Measurements from ENCODE around the gene ITGB3BP. TPM values are rescaled to one million over a fixed set of nuclear protein-coding genes. Genes with fewer than 3 reads are reported as not detected.

Gene ITGB3BP
- total RNA-seq, 1 experiment from 2014 or later, result 50.2 TPM

GRCh38 chr1:63448731-63449246, 74.2 kb downstream of the ITGB3BP start (continued):
- TF ChIP-seq NFE2L1 (CRISPR knock-in tag; IDR thresholded peaks at IDR 0.05) (no peak), E2F1 (CRISPR knock-in tag; IDR thresholded peaks at IDR 0.05) (no peak), SP1 (CRISPR knock-in tag; conservative IDR thresholded peaks at IDR 0.05) (no peak), CDX4 (CRISPR knock-in tag; IDR thresholded peaks at IDR 0.05; ENCODE audit: borderline replicate concordance) (no peak), ELF4 (CRISPR knock-in tag; IDR thresholded peaks at IDR 0.05; ENCODE audit: low read depth) (no peak), CTCF (IDR thresholded peaks at IDR 0.05) (no peak)

GRCh38 chr1:63442141-63442475, 80.9 kb downstream of the ITGB3BP start:
- no peak for ATAC-seq
- CTCF ChIA-PET, result interaction anchor here (0.8 to 2.2 kb wide), 14 partner anchors 14 to 601 kb away, joined by 3 to 25 read pairs (median 4); no protein-coding TSS in a partner anchor
- no peak overlapping the region for H3K27ac Mint-ChIP-seq

More at GRCh38 chr1:63442141-63442475, 80.9 kb downstream of the ITGB3BP start:
- Mint-ChIP-seq H3K9me3 (no peaks in the 10 kb centered on the region), H3K36me3 (no peaks in the 10 kb centered on the region), H3K27me3 (ENCODE audit: low read depth) (no peaks in the 10 kb centered on the region), H3K4me1 (peaks cover 10% of the 10 kb centered on the region), H3K4me3 (no peak overlapping the region)
- POLR2A ChIA-PET, result no interaction called here
- no peak for DNase-seq (ENCODE audit: low spot score)
- TF ChIP-seq ATF3 (CRISPR knock-in tag; conservative IDR thresholded peaks at IDR 0.05) (no peak), ZBTB43 (CRISPR knock-in tag; IDR thresholded peaks at IDR 0.05) (no peak), IRF1 (CRISPR knock-in tag; IDR thresholded peaks at IDR 0.05) (no peak), SP1 (CRISPR knock-in tag; conservative IDR thresholded peaks at IDR 0.05) (no peak), PREB (CRISPR knock-in tag; IDR thresholded peaks at IDR 0.05; ENCODE audit: borderline replicate concordance) (no peak), ZNF532 (CRISPR knock-in tag; IDR thresholded peaks at IDR 0.05; ENCODE audit: borderline replicate concordance) (no peak), FOXJ3 (CRISPR knock-in tag; IDR thresholded peaks at IDR 0.05; ENCODE audit: borderline replicate concordance) (no peak)
